Stimulated activated CD8-positive, alpha-beta memory T cell treated with anti-CD3 and anti-CD28 coated beads, Interleukin-15, amount 100 ng/mL, for 4 hours (primary cell): Measurements from ENCODE around the gene FAM210B.
"Not testable (repeated sequence)": the region's sequence is repeated elsewhere in the genome, so short reads cannot be mapped to it uniquely, and the experiment has no call there.

Experiments
- DNase-seq, 2 donors: peaks; one replicate each; pipeline ENCODE4 v3.0.0-alpha.2; 2020; ENCODE audit warnings: low read depth in 2 of 2

FAM210B gene

DNA sequence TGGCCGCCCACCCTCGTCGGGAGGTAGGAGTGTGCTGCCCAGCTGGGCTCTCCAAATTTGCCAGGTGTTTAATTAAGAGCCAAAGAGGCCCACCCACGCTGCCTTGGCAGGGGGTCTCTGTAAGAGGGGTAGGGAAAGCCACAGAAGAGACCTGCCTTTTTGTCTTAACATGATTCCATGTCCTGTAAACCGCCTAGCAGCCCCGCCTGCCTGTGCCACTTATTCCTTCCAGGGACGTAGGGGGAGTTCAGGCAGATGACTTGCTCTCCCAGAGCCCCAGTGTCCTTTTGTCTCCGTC is 2.1 kb downstream of the FAM210B start:
- DNase-seq: no peak

GRCh38 chr20:56361900-56362299 is 3.1 kb downstream of the FAM210B start:
- no peak for DNase-seq

DNA sequence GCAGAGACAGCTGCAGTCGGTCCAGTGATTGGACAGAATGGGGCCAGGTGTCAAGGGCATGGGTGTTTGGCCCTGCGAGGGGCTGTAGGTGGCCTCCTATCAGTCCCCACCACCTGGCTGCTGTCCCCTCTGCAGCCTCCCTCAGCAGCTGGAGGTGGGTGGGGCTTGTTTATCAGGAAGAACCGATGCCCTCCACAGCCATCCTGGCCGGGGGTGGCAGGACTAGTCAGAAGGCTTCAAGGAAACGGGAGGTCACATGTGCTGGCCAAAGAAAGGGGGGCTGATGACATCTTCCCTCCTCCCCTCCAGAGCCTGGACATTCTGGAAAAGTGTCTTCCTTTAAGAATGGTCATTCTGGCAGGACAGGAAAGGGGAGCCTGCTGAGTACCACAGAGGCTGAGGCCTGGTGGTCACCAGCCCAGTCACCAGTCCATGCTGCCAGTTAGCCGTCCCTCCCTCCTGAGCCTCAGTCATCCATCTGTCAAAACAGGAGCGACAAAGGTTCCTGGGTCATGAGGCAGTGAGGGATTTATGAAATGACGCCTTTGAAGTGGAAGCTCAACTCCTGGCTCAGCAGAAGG is 4.1 kb downstream of the FAM210B start:
- no peak for DNase-seq

DNA sequence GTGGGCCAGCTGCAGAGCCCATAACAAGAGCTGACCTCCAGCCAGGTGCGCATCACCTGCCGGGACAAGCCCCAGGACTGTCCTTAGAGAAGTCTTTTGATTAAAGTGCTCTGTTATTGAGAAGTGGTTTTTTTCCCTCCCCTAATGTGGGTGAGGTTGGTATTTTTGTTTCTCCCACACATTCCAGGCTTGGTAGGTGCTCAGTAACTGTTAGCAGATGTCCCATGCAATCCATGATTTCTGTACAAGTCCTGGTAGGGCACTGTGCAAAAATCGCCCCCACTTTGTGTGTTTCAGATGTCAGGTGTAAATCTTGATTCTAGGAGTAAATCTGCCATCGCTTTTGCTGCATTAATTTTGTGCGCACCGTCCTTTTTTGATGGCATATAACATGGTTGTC is 4.7 kb downstream of the FAM210B start:
- DNase-seq: no peak

DNA sequence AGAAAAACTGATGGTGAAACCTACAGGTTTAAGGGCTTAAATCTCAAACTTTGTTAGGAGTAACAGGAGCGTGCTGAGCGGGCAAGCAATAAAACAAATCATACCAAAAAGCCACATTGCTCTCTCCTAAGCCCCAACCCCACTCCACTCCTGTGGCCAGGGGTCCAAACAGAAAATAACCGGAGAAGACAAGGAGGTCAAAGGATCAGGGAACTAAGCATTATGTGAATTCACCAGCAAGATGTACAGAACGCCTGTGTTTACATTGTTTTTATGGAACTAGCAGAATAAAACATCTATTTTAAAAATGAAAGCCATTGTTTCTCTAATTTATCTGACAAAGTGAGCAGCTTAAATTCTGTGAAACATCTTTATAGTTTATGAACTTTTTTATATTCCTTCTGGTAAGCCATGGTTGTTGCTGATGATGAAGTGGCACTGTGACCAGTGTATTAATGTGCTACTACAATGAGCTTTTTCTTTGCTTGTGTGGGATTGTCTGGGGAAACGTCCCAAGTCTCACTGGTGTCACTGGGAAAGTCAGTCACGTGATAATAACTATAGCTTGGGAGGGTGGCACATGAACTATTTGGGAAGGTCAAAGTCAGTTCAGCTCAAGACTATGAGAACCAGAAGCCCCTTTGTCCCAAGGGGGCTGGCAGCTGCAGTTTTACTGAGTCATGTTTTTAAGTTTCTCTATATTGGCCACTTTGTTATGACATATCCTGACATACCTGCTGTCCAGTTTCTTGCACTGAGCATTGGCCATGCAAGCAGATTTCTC is 9.8 kb downstream of the FAM210B start:
- DNase-seq: no peak

DNA sequence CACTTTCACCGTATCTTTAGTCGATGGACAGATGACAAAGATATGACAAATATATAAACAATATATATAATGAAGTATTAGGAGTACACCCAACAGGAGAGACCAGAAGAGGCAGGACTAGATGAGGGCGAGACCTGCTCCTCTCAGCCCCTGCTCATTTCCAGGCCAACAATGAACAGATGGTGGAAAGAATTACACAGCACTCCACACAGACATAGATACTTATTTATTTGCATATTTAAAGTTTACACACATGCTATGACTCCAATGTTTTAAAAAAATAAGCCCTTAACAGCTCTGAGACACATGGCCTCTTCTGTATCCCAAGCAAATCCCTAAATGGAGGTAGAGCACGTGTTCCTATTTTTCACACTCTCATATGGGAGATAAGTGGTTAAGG is 10.4 kb downstream of the FAM210B start:
- DNase-seq: no peak

GRCh38 chr20:56371977-56372376 is 13.2 kb downstream of the FAM210B start:
- DNase-seq: no peak

- no peak for DNase-seq
Measured at GRCh38 chr20:56372850-56373249, 14.1 kb downstream of the FAM210B start.

DNA sequence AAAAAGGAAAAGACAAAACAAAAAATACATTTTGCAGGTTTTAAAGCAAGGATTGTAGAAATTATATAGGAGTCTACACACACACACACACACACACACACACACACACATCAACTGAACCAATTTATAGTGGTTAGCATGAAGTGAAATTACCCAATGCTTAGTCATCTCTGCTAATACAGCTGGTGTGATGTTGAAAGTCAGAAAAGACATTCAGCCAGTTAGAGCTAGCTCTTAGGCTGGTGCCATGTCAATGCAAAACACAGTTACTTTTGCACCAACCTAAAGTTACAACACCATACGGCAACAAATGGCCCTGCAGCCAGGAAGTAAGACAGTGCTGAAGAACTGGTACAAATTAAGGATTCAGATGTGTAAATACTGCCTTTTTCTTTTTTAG is 15.2 kb downstream of the FAM210B start:
- no peak for DNase-seq

GRCh38 chr20:56376331-56376730 is 17.6 kb downstream of the FAM210B start:
- no peak for DNase-seq

DNA sequence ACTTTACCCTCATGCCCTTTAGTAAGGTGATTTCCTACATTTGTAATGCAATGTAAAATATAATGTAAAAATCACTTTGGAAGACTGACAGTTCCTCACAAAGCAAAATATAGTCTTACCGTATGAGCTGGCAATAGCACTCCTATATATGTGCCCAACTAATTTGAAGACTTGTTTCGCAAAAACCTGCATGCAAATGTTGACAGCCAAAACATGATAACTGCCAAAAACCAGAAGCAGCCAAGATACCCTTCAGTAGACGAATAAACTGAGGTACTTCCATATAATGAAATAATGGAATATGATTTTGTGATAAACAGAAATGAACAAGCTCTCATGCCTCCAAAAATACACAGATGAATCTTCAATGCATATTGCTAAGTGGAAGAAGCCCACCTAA is 19.6 kb downstream of the FAM210B start:
- no peak for DNase-seq

- DNase-seq: no peak
Measured at GRCh38 chr20:56380375-56380774, 21.6 kb downstream of the FAM210B start.

DNA sequence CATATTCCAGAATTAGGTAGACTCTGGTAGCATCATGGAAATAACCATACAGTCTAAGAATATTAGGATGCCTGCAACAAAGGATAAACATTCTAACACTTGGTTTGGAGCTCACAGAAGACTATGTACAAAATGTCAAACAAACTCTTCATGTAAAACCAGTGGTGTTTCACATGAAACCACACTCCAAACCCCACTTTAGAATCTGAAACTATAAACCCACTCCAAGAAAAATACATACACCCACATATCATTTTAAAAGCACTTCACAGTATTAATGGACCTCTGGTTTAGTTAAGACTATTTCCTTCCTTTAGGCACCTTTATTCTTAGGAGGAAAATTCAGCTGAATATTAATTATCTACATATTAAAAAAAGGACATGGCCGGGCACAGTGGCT is 22.7 kb downstream of the FAM210B start:
- DNase-seq: no peak

GRCh38 chr20:56382696-56383095 is 23.9 kb downstream of the FAM210B start:
- DNase-seq: no peak

- DNase-seq: no peak
Measured at GRCh38 chr20:56383334-56383733, 24.6 kb downstream of the FAM210B start.

DNA sequence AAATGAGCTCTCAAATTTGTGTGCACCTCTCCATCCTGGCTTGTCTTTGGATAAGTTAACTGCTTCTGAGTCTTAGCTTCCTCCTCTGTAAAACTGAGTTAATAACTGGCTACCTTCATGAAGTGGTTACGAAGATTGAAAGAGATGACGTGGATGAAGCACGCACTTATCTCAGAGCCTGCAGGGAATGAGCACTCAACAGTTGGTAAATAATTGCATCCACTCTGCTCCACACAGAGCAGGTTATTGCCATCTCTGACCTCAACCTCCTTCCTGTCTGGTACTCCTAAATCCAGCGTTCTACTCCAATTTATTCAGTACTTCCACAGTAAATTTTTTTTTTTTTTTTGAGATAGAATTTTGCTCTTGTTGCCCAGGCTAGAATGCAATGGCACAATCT is 26.4 kb downstream of the FAM210B start:
- DNase-seq: no peak

DNA sequence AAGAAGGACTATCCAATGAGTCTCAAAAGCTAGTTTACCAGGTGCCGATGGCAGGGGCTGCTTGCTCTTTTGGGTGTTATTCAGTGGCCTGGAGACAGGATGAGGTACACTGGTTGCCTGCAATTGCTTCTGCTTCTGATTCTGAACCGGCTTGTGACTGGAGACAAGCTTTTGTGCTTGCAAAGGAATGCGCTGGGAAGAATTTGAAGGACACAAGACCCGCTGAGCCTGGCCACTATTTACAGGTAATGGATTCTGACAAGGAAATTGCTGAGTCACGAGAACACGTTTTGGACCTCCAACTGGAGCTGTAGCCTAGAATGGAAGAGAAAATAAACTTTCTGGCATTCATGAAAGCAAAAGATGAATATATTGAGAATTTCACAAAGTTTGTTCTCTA is 27.4 kb downstream of the FAM210B start:
- no peak for DNase-seq

DNA sequence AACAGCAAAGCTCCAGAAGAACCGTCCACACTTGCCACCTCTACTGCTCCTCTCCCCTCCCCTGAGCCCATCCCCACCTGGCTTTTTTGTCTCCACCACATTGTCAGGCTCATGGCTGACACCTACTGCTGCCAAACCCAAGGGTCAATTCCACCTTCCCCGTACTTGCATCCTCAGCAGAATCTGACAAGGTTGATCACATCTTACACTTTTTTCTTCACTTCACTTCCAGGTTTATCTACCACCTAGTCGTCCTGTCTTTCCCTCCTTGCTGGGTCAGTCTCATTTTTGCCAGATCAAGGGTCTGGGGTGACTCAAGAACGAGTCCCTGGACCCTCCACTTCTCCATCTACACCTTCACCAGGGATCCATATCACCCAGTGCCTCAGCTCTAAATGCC is 30.1 kb downstream of the FAM210B start:
- no peak for DNase-seq

GRCh38 chr20:56389807-56390206 is 31.0 kb downstream of the FAM210B start:
- no peak for DNase-seq

DNA sequence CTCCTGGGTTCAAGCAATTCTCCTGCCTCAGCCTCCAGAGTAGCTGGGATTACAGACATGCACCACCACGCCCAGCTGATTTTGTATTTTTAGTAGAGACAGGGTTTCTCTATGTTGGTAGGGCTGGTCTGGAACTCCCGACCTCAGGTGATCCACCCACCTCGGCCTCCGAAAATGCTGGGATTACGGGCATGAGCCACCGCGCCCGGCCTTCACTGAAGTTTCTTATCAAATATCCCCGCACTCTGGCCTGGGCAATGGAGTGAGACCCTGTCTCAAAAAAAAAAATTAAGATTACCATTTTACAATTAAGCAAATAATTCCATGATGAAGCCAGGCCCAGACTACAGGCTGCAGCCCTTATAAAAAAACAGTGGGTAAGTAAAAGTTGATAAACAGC is 31.6 kb downstream of the FAM210B start:
- DNase-seq: not testable (repeated sequence)

DNA sequence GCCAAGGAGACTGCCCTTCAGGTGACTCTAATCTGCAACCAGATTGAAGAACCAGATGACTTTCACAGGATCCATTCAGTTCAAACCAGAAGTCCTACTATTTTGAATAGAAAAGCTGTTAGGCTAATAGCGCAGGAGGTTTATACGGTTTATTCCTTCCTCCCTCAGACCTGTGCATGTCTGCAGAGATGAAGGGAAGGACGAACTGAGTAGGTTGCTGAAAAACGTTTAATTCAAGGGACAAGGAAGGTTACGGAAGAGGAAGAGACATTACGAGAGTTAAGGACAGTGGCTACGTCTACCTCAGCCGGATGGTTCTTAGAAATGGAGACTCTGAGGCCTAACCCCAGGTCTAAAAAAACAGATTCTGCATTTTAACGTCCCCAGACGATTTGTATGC is 32.3 kb downstream of the FAM210B start:
- no peak for DNase-seq

GRCh38 chr20:56391596-56392131 is 32.9 kb downstream of the FAM210B start:
- no peak for DNase-seq

DNA sequence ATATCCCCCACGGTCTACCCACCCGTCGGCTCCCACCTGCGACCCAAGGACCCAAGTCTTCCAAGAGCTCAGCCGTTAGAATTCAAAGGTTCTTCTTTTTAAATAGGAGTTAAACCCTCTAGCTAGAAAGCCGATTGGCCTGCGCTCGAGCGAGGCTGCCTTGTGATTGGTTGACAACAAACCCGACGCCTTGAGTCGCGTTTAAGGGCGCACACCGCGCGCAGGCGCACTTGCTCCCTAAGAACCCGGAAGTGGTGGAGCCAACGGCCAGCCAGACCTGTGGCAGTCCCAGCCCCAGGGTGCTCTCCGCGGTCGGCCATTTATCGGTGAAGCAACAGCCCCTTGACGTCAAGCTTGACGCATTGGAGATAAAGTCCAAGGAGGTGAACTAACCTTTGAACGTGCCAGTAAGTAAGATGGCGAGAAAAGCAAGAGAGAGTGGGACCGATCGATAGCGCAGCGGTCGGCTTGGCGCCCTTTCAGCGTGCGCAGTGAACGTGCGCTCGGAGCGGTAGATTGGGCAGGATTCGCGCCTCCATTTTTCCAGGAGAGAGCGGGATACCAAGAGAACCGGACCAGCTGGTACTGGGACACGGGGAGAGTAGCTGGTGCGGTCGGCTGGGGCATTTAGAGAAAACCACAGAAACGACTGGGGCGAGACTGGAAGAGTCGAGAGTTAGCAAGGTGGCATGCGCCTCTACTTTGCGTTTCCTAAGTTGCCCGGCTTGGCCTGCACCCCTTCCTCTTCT is 33.5 kb downstream of the FAM210B start, which contains the start of the genes AURKA and CSTF1:
TSS of gene AURKA (minus strand) at position 84 of the 749 bp plus-strand sequence. CDS start 4,018 bp downstream, outside the sequence.
TSS of gene CSTF1 (plus strand) at position 514 of the 749 bp plus-strand sequence. CDS start 2,908 bp downstream, outside the sequence.
- peak; percentile 99 for DNase-seq
